ENCODE measurements around the gene EI24. TPM values are rescaled to one million over a fixed set of nuclear protein-coding genes. Genes with fewer than 3 reads are reported as not detected.

Gene EI24
- total RNA-seq, 1 experiment from 2014 or later, result 113 TPM

GRCh38 chr11:125592305-125593113 is 23.2 kb downstream of the EI24 start, which contains the start of gene STT3A:
STT3A (plus strand) TSS chr11:125592852; CDS start chr11:125595916, 3,064 bp downstream.
- H3K36me3 ChIP-seq (replicated peaks; ENCODE audit: control insufficient read depth, insufficient read depth, low read length), result peaks cover 3% of the 10 kb centered on the region
- H3K27me3 ChIP-seq (ENCODE audit: control insufficient read depth, insufficient read depth, low read length), result no peaks in the 10 kb centered on the region
- DNase-seq, result peak; percentile 97
- peak within 1 kb of the TSS; percentile 74 for H3K4me3 ChIP-seq (ENCODE audit: insufficient read depth, low read depth, low read length)

- no peaks in the 10 kb centered on the region for H3K27me3 ChIP-seq (ENCODE audit: control insufficient read depth, insufficient read depth, low read length)
- DNase-seq, result no peak
- peaks cover 4% of the 10 kb centered on the region for H3K36me3 ChIP-seq (replicated peaks; ENCODE audit: control insufficient read depth, insufficient read depth, low read length)
- H3K4me3 ChIP-seq (ENCODE audit: insufficient read depth, low read depth, low read length), result peak overlapping the region; percentile 74
These were observed 24.0 kb downstream of the EI24 start for GRCh38 chr11:125593114-125593820.

GRCh38 chr11:125594958-125595357 is 25.7 kb downstream of the EI24 start:
- Histone ChIP-seq H3K36me3 (replicated peaks; ENCODE audit: control insufficient read depth, insufficient read depth, low read length) (peaks cover 4% of the 10 kb centered on the region), H3K4me3 (ENCODE audit: insufficient read depth, low read depth, low read length) (no peak overlapping the region), H3K27me3 (ENCODE audit: control insufficient read depth, insufficient read depth, low read length) (no peaks in the 10 kb centered on the region)
- no peak for DNase-seq

- DNase-seq, result no peak
- H3K36me3 ChIP-seq (replicated peaks; ENCODE audit: control insufficient read depth, insufficient read depth, low read length), result peaks cover 34% of the 10 kb centered on the region
These were observed 31.4 kb downstream of the EI24 start for GRCh38 chr11:125600663-125601062.

GRCh38 chr11:125603207-125603606 is 33.9 kb downstream of the EI24 start:
- Histone ChIP-seq H3K36me3 (replicated peaks; ENCODE audit: control insufficient read depth, insufficient read depth, low read length) (peaks cover 41% of the 10 kb centered on the region), H3K4me3 (ENCODE audit: insufficient read depth, low read depth, low read length) (no peak overlapping the region)

More at GRCh38 chr11:125600663-125601062, 31.4 kb downstream of the EI24 start:
- Histone ChIP-seq H3K4me3 (ENCODE audit: insufficient read depth, low read depth, low read length) (no peak overlapping the region), H3K27me3 (ENCODE audit: control insufficient read depth, insufficient read depth, low read length) (no peaks in the 10 kb centered on the region)

GRCh38 chr11:125605417-125605816 is 36.1 kb downstream of the EI24 start:
- peaks cover 51% of the 10 kb centered on the region for H3K36me3 ChIP-seq (replicated peaks; ENCODE audit: control insufficient read depth, insufficient read depth, low read length)

More at GRCh38 chr11:125603207-125603606, 33.9 kb downstream of the EI24 start:
- H3K27me3 ChIP-seq (ENCODE audit: control insufficient read depth, insufficient read depth, low read length), result no peaks in the 10 kb centered on the region
- DNase-seq, result no peak

GRCh38 chr11:125609545-125609944 is 40.3 kb downstream of the EI24 start:
- peaks cover 47% of the 10 kb centered on the region for H3K36me3 ChIP-seq (replicated peaks; ENCODE audit: control insufficient read depth, insufficient read depth, low read length)
- DNase-seq, result no peak
- H3K4me3 ChIP-seq (ENCODE audit: insufficient read depth, low read depth, low read length), result no peak overlapping the region
- no peaks in the 10 kb centered on the region for H3K27me3 ChIP-seq (ENCODE audit: control insufficient read depth, insufficient read depth, low read length)

More at GRCh38 chr11:125605417-125605816, 36.1 kb downstream of the EI24 start:
- H3K4me3 ChIP-seq (ENCODE audit: insufficient read depth, low read depth, low read length), result no peak overlapping the region
- no peaks in the 10 kb centered on the region for H3K27me3 ChIP-seq (ENCODE audit: control insufficient read depth, insufficient read depth, low read length)
- DNase-seq, result no peak

- no peak overlapping the region for H3K4me3 ChIP-seq (ENCODE audit: insufficient read depth, low read depth, low read length)
- H3K27me3 ChIP-seq (ENCODE audit: control insufficient read depth, insufficient read depth, low read length), result no peaks in the 10 kb centered on the region
- no peak for DNase-seq
- peaks cover 33% of the 10 kb centered on the region for H3K36me3 ChIP-seq (replicated peaks; ENCODE audit: control insufficient read depth, insufficient read depth, low read length)
These were observed 49.1 kb downstream of the EI24 start for GRCh38 chr11:125618383-125618782.

GRCh38 chr11:125621995-125622394 is 52.7 kb downstream of the EI24 start:
- Histone ChIP-seq H3K4me3 (ENCODE audit: insufficient read depth, low read depth, low read length) (no peak overlapping the region), H3K36me3 (replicated peaks; ENCODE audit: control insufficient read depth, insufficient read depth, low read length) (peaks cover 27% of the 10 kb centered on the region), H3K27me3 (ENCODE audit: control insufficient read depth, insufficient read depth, low read length) (no peaks in the 10 kb centered on the region)
- no peak for DNase-seq

GRCh38 chr11:125623064-125623463 is 53.8 kb downstream of the EI24 start:
- no peaks in the 10 kb centered on the region for H3K27me3 ChIP-seq (ENCODE audit: control insufficient read depth, insufficient read depth, low read length)
- no peak overlapping the region for H3K4me3 ChIP-seq (ENCODE audit: insufficient read depth, low read depth, low read length)
- H3K36me3 ChIP-seq (replicated peaks; ENCODE audit: control insufficient read depth, insufficient read depth, low read length), result peaks cover 28% of the 10 kb centered on the region
- no peak for DNase-seq

GRCh38 chr11:125624756-125625213 is 55.5 kb downstream of the EI24 start, which contains the start of gene CHEK1:
CHEK1 (plus strand) TSS chr11:125625163; CDS start chr11:125626769, 1,606 bp downstream.
- no peak for DNase-seq
- H3K36me3 ChIP-seq (replicated peaks; ENCODE audit: control insufficient read depth, insufficient read depth, low read length), result peaks cover 26% of the 10 kb centered on the region
- H3K27me3 ChIP-seq (ENCODE audit: control insufficient read depth, insufficient read depth, low read length), result no peaks in the 10 kb centered on the region
- H3K4me3 ChIP-seq (ENCODE audit: insufficient read depth, low read depth, low read length), result peak within 1 kb of the TSS; percentile 83

GRCh38 chr11:125625225-125625629 is 56.0 kb downstream of the EI24 start:
- Histone ChIP-seq H3K36me3 (replicated peaks; ENCODE audit: control insufficient read depth, insufficient read depth, low read length) (peaks cover 24% of the 10 kb centered on the region), H3K27me3 (ENCODE audit: control insufficient read depth, insufficient read depth, low read length) (no peaks in the 10 kb centered on the region), H3K4me3 (ENCODE audit: insufficient read depth, low read depth, low read length) (peak overlapping the region; percentile 83)
- no peak for DNase-seq

GRCh38 chr11:125625630-125626287 is 56.5 kb downstream of the EI24 start:
- H3K36me3 ChIP-seq (replicated peaks; ENCODE audit: control insufficient read depth, insufficient read depth, low read length), result peaks cover 27% of the 10 kb centered on the region
- H3K4me3 ChIP-seq (ENCODE audit: insufficient read depth, low read depth, low read length), result peak overlapping the region; percentile 83
- H3K27me3 ChIP-seq (ENCODE audit: control insufficient read depth, insufficient read depth, low read length), result no peaks in the 10 kb centered on the region
- DNase-seq, result peak; percentile 88

- peak; percentile 13 for DNase-seq
- Histone ChIP-seq H3K4me3 (ENCODE audit: insufficient read depth, low read depth, low read length) (peak overlapping the region; percentile 83), H3K36me3 (replicated peaks; ENCODE audit: control insufficient read depth, insufficient read depth, low read length) (peaks cover 21% of the 10 kb centered on the region), H3K27me3 (ENCODE audit: control insufficient read depth, insufficient read depth, low read length) (no peaks in the 10 kb centered on the region)
These were observed 57.1 kb downstream of the EI24 start for GRCh38 chr11:125626288-125626950.

Measured in H7 (cell line).